Muscle of arm (tissue), 12 donors: Measurements from ENCODE around the gene PBRM1. TPM values are rescaled to one million over a fixed set of nuclear protein-coding genes. Genes with fewer than 3 reads are reported as not detected.

Experiments used
- DNase-seq: peaks from one replicate; pipeline ENCODE4 v3.0.0-alpha.2; 2013
- polyA plus RNA-seq, 12 donors: library from polyadenylated mRNA; unstranded; fragments of 120-200 nt; gene quantifications; one replicate each; pipeline ENCODE4 v1.2.1, GENCODE V29; 2013; ENCODE audit not compliant: insufficient read length in 12 of 12

PBRM1 gene
- polyA plus RNA-seq, 12 donors: 30.0 to 58.2 (median 51.9) TPM; not detected in 1

GRCh38 chr3:52539010-52539653 is 146.6 kb downstream of the PBRM1 start:
- DNase-seq: no peak

GRCh38 chr3:52537726-52538421 is 147.8 kb downstream of the PBRM1 start:
- no peak for DNase-seq

GRCh38 chr3:52537165-52537620 is 148.5 kb downstream of the PBRM1 start:
- DNase-seq: no peak

GRCh38 chr3:52536369-52537164 is 149.1 kb downstream of the PBRM1 start, which contains the start of gene UQCC5:
Gene UQCC5 (plus strand): TSS chr3:52536605. CDS start chr3:52536756, 151 bp downstream.
- DNase-seq: peak; percentile 98

GRCh38 chr3:52536112-52536368 is 149.7 kb downstream of the PBRM1 start:
- no peak for DNase-seq

- DNase-seq: no peak
Observed at GRCh38 chr3:52535411-52536111, 150.2 kb downstream of the PBRM1 start.

- DNase-seq: no peak
Observed at GRCh38 chr3:52534281-52535183, 151.2 kb downstream of the PBRM1 start.

- peak; percentile 75 for DNase-seq
Observed at GRCh38 chr3:52533623-52534280, 152.0 kb downstream of the PBRM1 start, which contains the start of gene NT5DC2. Gene NT5DC2 (minus strand): TSS chr3:52533857. CDS start chr3:52533737, 120 bp downstream.

- no peak for DNase-seq
Observed at GRCh38 chr3:52532838-52533622, 152.7 kb downstream of the PBRM1 start.

- DNase-seq: no peak
Observed at GRCh38 chr3:52532517-52532837, 153.2 kb downstream of the PBRM1 start.

GRCh38 chr3:52531860-52532516 is 153.7 kb downstream of the PBRM1 start:
- DNase-seq: no peak

- no peak for DNase-seq
Observed at GRCh38 chr3:52530918-52531826, 154.5 kb downstream of the PBRM1 start.

GRCh38 chr3:52529376-52530333 is 156.1 kb downstream of the PBRM1 start:
- no peak for DNase-seq

- DNase-seq: no peak
Observed at GRCh38 chr3:52528586-52529375, 156.9 kb downstream of the PBRM1 start.

GRCh38 chr3:52527732-52528585 is 157.8 kb downstream of the PBRM1 start:
- no peak for DNase-seq
